HL-60 (cell line): ENCODE measurements around the gene RWDD1.

Source experiments
- POLR2AphosphoS5 ChIP-seq: IDR thresholded peaks from 2 replicates; pipeline ENCODE4 v1.6.1; 2012; ENCODE audit warnings: low read depth
- TF ChIP-seq, protein P1 (sequence below): IDR thresholded peaks from one replicate; pipeline ENCODE4 v1.5.1; 2011; ENCODE audit warnings: low read length, control low read depth, inconsistent platforms; ENCODE audit not compliant: insufficient read depth
- TF ChIP-seq, protein P2 (sequence below): IDR thresholded peaks from 2 replicates; pipeline ENCODE4 v1.6.1; 2012; ENCODE audit warnings: low read depth; ENCODE audit not compliant: insufficient replicate concordance

DNA sequence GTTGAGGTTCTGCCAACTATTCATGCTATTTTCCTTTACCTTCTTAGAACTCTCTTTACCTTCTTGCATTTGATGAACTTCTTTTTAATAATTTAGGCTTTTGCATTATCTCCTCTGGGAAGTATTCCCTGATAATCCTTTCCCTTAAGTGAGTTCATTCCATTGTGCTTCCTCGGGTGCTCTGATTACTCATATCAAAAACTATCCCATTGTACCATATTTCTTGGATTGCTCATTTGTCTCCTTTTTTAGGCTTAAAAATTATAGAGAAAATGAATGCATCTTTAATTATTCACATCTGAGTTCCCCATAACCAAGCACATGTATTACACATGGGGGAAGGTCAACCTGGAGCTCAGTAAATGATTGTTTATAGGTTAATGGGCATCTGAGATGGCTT, 15.2 kb upstream of the RWDD1 start:
- no peak for TF ChIP-seq POLR2AphosphoS5
- TF ChIP-seq, protein P1, sequence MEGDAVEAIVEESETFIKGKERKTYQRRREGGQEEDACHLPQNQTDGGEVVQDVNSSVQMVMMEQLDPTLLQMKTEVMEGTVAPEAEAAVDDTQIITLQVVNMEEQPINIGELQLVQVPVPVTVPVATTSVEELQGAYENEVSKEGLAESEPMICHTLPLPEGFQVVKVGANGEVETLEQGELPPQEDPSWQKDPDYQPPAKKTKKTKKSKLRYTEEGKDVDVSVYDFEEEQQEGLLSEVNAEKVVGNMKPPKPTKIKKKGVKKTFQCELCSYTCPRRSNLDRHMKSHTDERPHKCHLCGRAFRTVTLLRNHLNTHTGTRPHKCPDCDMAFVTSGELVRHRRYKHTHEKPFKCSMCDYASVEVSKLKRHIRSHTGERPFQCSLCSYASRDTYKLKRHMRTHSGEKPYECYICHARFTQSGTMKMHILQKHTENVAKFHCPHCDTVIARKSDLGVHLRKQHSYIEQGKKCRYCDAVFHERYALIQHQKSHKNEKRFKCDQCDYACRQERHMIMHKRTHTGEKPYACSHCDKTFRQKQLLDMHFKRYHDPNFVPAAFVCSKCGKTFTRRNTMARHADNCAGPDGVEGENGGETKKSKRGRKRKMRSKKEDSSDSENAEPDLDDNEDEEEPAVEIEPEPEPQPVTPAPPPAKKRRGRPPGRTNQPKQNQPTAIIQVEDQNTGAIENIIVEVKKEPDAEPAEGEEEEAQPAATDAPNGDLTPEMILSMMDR: no peak
- TF ChIP-seq, protein P2, sequence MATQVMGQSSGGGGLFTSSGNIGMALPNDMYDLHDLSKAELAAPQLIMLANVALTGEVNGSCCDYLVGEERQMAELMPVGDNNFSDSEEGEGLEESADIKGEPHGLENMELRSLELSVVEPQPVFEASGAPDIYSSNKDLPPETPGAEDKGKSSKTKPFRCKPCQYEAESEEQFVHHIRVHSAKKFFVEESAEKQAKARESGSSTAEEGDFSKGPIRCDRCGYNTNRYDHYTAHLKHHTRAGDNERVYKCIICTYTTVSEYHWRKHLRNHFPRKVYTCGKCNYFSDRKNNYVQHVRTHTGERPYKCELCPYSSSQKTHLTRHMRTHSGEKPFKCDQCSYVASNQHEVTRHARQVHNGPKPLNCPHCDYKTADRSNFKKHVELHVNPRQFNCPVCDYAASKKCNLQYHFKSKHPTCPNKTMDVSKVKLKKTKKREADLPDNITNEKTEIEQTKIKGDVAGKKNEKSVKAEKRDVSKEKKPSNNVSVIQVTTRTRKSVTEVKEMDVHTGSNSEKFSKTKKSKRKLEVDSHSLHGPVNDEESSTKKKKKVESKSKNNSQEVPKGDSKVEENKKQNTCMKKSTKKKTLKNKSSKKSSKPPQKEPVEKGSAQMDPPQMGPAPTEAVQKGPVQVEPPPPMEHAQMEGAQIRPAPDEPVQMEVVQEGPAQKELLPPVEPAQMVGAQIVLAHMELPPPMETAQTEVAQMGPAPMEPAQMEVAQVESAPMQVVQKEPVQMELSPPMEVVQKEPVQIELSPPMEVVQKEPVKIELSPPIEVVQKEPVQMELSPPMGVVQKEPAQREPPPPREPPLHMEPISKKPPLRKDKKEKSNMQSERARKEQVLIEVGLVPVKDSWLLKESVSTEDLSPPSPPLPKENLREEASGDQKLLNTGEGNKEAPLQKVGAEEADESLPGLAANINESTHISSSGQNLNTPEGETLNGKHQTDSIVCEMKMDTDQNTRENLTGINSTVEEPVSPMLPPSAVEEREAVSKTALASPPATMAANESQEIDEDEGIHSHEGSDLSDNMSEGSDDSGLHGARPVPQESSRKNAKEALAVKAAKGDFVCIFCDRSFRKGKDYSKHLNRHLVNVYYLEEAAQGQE: no peak
